ENCODE data around the gene LRCH2.
"Not testable (repeated sequence)": the region's sequence is repeated elsewhere in the genome, so short reads cannot be mapped to it uniquely, and the experiment has no call there.

Gene LRCH2, protein sequence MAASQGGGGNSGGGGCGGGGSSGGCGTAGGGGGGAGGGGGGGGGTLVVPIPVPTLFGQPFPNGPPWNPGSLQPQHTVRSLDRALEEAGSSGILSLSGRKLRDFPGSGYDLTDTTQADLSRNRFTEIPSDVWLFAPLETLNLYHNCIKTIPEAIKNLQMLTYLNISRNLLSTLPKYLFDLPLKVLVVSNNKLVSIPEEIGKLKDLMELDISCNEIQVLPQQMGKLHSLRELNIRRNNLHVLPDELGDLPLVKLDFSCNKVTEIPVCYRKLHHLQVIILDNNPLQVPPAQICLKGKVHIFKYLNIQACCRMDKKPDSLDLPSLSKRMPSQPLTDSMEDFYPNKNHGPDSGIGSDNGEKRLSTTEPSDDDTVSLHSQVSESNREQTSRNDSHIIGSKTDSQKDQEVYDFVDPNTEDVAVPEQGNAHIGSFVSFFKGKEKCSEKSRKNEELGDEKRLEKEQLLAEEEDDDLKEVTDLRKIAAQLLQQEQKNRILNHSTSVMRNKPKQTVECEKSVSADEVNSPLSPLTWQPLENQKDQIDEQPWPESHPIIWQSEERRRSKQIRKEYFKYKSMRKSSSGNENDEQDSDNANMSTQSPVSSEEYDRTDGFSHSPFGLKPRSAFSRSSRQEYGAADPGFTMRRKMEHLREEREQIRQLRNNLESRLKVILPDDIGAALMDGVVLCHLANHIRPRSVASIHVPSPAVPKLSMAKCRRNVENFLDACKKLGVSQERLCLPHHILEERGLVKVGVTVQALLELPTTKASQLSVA

GRCh38 chrX:115233497-115234455 lies at the start of gene LRCH2:
LRCH2 (minus strand) TSS chrX:115234096; CDS start chrX:115234041, 55 bp downstream.
- DNase-seq: no peak

DNA sequence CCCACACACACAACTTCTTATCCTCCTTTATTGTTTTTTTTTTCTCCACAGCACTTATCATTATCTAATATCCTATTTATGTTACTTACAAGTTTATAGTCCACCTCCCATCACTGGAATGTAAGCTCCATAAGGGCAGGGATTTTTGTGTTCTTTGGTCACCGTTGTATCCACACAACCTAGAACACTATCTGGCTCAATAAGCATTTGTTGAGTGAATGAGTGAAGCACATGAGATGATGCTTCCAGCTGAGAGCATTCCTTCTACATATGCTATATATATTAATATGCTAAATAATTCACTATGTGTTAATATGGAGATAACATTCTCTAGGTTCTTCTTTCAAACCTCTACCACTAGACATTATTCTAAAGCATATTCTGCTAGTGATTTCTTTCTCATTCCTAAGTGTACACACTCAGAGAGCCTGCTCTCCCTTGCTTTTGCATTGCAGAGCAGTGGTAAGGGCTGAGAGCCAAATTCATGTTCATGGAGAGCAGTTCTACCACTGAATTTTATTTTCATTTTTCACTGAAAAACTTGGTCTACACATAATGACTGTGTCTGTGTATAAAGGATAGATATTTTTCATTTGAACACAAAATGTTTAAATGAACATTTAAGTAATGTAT lies 35.3 kb upstream of the LRCH2 start:
- no peak for DNase-seq

DNA sequence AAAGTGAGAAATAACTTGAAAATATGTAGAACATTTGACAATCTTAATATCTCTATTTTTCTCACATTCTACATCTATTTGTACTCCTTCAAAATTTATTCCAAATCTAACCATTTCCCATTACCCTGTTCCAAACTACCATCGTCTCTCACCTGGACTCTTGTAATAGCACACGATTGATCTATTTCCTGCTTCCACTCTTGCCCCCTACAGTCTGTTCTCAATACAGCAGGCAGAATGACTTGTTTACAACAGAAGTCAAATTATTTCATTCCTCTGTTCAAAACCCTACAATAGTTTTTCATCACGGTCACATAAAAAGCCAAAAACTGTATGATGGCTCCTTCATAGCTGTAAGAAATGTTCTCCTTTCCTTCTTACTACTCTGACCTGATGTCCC lies 34.5 kb upstream of the LRCH2 start:
- DNase-seq: no peak

DNA sequence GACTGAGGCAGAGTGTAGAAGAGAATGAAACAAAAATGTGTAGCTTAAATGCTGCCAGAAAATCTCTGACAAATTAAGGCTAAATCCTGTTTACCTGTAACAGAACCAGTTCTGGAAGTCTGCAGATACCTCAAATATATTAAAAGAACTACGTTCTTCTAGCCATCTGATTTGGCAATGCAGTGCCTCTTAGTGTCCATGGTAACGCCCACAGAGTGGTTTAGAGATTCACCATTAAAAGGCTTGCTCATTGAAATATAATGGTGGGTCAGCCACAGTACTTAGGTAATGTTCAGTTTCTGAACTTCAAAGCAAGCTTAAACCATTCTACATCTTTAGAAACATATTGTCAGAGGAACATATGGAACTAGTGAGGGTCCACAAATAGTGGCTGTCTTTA lies 32.4 kb upstream of the LRCH2 start:
- no peak for DNase-seq

GRCh38 chrX:115264009-115264408 lies 30.1 kb upstream of the LRCH2 start:
- DNase-seq: no peak

DNA sequence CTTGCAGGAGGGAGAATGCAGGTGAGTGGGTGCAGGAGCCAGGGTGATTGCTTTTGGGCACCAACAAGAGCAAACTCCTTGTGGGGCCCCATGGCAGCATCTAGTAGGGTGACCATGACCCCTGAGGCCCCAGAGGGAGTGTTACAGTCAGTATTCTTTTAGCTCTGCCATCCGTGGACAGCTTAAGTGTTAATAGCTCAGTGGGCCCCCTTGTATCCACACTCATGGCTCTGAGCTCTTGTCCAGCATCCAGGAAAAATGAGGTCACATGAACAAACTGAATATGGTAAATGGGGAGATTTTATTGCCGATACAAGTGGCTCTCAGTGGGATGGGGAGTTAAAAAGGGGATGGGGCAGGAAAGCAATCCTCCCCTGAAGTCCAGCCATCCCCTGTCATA lies 27.3 kb upstream of the LRCH2 start:
- DNase-seq: no peak

- no peak for DNase-seq
Observed at GRCh38 chrX:115260330-115260729, 26.4 kb upstream of the LRCH2 start.

DNA sequence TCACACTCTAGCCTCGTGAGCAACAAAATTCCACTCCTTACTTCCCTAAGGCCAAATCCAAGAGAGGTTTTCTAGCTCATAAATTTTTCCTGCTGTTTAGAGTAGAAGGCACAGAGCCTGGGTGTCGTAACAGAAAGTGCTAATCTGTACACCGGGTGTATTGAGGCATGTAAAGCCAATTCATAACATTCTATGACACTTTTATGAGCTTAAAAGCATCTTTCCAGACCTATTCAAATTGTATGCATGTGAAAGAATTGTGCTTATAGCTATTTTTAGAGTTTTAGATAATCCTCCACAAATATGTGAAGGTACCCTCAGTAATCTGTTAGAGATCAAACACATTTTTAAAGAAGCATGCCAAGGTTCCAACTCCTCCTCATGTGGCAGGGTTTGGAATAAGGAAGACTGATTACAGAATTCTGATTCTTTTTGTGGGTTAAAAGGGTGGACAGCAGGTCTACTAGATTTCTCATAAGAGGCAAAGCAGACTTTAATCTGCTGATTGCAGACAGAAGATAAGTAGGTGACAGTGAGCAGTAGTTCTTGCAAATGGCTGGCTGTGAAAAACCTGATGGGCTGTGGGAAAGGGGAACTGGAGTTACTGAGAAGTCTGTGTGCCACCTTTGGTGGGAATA lies 25.5 kb upstream of the LRCH2 start:
- DNase-seq: peak; percentile 8

DNA sequence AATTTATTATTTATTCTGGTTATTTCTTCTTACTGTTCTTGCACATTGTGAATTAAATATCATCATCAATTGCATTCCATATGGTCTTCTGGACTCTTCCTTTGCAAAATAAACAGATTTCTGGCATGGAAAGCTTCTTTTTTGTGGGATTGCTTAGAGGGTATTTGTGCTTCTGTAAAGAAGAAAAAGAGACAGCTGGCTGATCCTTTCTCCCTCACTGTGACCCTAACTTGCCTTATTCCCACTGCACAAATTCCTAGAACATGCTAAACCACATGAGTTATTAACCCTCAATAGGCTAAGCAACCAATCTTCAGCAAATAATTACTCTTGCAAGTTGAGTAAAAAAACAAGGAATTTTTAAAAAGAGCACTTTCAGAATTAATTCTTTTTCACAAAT lies 23.8 kb upstream of the LRCH2 start:
- no peak for DNase-seq

- DNase-seq: no peak
Observed at GRCh38 chrX:115255003-115255402, 21.1 kb upstream of the LRCH2 start.

GRCh38 chrX:115251458-115252233 lies 17.8 kb upstream of the LRCH2 start:
- no peak for DNase-seq

DNA sequence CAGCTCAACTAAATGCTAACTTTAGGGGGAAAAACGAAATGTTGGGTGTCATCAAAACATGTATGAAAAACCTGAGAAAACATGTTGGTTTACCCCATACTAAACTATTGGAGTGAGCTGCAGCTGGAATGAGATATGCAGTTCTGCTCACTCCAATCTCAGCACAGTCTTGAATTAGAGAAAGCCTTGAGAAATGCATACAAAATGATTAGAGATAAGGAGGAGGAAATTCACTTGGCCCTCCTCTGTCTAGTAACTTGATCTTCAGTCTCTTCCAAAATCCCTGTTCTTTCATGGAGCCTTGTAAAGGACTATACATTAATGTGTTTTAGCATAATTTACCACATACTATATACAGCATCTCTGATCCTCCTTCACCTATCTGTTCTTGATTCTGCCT lies 3.2 kb upstream of the LRCH2 start:
- no peak for DNase-seq

DNA sequence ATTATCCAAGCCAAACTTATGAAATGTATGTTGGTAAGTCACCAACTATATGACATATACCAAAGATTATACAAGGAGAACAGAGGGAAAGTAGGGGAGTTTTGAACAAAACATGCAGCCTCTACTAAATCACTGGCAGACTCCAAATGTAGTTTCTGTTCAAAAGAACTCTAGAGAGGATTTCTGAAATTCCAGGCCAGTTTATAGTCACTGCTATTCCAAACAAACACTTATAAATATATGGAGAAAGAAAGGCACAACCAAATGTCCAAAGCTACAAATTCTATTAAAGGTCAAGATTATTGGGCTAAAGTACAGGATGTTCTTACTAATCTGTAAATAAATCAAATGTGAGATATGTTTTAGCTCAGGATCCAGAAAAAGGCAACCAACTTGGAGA lies 2.7 kb upstream of the LRCH2 start:
- no peak for DNase-seq

DNA sequence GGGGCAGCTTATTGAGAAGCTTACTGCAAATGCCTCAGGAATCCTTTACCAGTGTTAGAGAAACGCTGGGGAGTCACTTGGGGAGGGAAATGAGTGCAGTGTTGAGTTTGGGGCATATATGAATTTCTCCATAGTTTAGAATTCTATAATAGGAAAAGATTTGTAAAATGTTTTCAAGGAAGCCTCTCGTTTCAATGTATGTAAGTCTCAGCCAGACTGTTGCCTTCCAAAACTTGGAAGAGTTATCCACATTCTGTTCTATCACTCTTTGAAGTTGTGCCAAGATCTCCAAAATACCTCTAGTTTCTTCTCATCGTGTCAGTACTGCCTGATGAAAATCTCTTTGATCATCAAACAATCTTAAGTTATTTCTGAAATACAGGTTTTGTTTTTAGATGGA lies 565 bp upstream of the LRCH2 start:
- DNase-seq: no peak

GRCh38 chrX:115232933-115233496 lies 881 bp downstream of the LRCH2 start:
- DNase-seq: no peak

- no peak for DNase-seq
Observed at GRCh38 chrX:115229337-115230003, 4.4 kb downstream of the LRCH2 start.

- no peak for DNase-seq
Observed at GRCh38 chrX:115226929-115227328, 7.0 kb downstream of the LRCH2 start.

DNA sequence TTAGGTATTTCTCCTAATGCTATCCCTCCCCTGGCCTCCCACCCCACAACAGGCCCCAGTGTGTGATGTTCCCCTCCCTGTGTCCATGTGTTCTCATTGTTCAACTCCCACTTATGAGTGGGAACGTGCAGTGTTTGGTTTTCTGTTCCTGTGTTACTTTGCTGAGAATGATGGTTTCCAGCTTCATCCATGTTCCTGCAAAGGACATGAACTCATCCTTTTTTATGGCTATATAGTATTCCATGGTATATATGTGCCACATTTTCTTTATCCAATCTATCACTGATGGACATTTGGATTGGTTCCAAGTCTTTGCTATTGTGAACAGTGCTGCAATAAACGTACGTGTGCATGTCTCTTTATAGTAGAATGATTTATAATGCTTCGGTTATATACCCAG lies 16.6 kb downstream of the LRCH2 start:
- DNase-seq: not testable (repeated sequence)

DNA sequence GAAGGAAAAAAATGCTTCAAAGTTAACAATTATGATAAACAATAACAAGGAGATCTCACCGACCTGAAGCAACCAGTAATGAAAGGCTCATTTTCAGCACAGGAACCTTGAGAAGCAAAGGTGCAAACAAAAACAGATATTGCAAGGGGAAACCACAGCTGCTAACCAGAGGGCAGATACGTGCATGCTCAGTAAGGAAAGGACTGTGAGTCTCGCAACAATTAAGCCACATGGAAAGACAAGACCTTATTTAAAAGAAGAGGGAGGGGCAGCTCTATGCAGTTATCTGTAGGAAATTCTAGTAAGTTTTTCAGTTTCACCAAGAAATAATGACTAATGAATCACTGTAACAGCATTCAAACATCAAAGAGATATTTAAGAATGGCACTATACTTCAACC lies 19.3 kb downstream of the LRCH2 start:
- no peak for DNase-seq

DNA sequence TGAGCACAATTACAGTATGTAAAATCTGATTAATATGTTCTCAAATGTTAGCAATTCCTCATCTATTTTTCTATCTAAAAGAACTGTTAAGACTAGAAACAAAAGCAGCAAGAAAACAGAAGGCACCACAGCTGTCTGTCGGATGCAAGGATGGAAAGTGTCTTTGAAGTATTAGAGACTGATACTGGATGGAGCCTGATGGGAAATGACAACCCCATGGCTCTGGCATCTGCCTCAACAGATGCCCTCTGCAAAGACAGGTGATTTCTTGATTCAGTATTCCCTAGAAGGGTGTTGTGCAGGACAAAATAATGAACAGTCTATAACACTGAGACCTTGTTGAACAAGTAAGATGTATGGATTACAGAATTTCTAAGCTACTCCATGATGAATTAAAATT lies 19.7 kb downstream of the LRCH2 start:
- DNase-seq: no peak
